Breast epithelium (tissue), 3 donors: ENCODE data around the gene EGFLAM.

Experiments
- POLR2A ChIP-seq: fragments of 450-650 bp; IDR thresholded peaks from one replicate; pipeline ENCODE4 v1.6.1; 2016; ENCODE audit warnings: antibody characterized with exemption, mild to moderate bottlenecking, moderate library complexity
- POLR2AphosphoS5 ChIP-seq, 3 donors: sonication (generic); formaldehyde crosslinking; IDR thresholded peaks; one replicate each; pipeline ENCODE4 v1.6.1; 2017; ENCODE audit warnings: antibody characterized with exemption in 3 of 3

DNA sequence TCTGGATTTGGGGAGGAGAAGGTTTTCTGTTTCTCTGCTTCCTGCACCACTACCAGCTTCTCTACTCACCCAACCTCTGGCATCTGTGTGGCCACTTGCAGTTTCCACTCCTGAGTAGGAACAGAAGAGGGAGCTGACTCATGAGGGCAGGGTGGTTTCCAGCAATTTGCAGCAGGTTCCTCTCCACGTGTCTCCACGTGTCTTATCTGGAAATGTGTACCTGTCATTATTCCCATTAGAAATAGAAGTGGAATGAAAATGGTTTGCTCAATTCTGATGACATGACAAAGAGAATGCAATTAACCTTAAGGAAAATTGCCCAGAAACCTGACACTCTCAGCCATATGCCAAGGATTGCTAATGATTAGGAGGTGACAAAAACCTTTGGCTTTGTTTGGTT lies 33.0 kb downstream of the EGFLAM start:
- TF ChIP-seq POLR2A (no peak), POLR2AphosphoS5 (IDR thresholded peaks at IDR 0.05) (no peak)
